Measurements from ENCODE around the gene ZMYND8.

DNA sequence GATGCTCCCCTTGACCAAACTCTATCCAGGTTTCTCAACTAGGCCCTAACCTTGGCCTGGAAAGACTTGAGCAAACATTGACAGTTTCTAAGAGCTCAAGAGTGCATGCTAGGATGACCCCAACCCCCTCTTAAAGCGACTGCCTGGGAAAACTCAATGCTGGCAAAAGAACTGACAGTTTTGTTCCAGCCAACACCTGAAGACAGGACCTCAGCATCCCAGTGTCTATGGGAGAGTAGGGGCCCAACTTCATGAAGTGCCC is 119.9 kb downstream of the ZMYND8 start:
- TF ChIP-seq, protein P1, sequence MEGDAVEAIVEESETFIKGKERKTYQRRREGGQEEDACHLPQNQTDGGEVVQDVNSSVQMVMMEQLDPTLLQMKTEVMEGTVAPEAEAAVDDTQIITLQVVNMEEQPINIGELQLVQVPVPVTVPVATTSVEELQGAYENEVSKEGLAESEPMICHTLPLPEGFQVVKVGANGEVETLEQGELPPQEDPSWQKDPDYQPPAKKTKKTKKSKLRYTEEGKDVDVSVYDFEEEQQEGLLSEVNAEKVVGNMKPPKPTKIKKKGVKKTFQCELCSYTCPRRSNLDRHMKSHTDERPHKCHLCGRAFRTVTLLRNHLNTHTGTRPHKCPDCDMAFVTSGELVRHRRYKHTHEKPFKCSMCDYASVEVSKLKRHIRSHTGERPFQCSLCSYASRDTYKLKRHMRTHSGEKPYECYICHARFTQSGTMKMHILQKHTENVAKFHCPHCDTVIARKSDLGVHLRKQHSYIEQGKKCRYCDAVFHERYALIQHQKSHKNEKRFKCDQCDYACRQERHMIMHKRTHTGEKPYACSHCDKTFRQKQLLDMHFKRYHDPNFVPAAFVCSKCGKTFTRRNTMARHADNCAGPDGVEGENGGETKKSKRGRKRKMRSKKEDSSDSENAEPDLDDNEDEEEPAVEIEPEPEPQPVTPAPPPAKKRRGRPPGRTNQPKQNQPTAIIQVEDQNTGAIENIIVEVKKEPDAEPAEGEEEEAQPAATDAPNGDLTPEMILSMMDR (IDR thresholded peaks at IDR 0.05), result no peak
- no peak for TF ChIP-seq POLR2A (IDR thresholded peaks at IDR 0.05)

Measured in thyroid gland (tissue), 4 donors.